ENCODE data around the gene MAML3.

The MAML3 gene

GRCh38 chr4:139915037-139915436 is 238.9 kb downstream of the MAML3 start:
- no peak for DNase-seq

DNA sequence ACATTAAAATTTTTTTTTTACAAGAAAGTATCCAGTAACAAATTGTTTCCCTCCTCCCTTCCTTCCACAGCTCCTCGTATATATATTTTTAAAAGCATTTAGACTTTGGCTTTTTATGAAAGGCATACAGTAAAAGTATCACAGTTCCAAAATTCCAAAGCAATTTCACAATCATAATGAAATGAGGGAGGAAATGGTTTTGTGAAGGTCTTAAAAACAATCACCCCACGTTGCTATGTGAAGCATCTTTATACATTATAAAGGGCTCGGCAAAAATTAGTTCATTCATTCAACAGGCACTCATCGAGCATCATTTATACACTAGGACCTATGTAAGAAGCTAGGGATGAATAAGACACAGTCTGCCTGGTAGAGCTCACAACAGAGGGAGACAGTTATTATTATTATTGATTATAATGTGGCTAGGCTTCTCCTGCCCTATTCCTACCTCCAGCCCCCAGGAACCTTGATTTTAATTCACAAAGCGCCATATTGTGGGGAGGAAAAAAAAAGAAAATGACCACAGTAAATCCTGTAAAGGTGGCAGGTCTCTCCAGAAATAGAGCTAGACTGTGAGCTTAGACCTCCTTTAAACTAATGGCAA is 239.9 kb downstream of the MAML3 start:
- DNase-seq, result no peak

DNA sequence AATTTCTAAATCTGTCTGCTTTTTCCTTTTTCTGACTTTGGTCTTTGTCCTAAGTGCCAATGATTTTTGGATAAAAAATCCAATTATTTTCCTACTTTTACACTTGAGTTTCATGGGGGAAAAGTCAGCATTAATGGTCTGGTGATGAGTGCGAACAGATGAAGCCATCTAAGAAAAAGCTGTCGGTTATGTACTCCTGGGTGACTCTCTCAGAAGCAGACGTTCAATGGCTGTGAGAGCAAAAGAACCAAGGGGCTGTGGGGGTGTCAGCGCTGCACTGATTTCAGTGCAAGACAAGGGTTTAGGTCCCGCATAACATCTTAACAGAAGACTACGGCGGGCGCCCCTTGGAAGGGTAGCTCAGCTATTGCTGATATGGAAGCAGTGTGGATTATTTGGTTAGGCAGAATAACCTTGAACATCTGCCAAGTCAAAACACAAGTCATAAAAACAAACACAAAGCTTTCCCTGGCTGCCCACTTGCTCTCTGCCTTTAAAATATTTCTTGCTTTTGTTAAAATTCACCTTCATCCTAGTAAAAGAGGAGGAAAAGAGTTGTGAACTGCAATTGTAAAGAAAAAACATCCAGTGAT is 240.5 kb downstream of the MAML3 start:
- DNase-seq, result no peak

GRCh38 chr4:139912445-139912844 is 241.5 kb downstream of the MAML3 start:
- no peak for DNase-seq

- no peak for DNase-seq
Observed at GRCh38 chr4:139910106-139910505, 243.9 kb downstream of the MAML3 start.

DNA sequence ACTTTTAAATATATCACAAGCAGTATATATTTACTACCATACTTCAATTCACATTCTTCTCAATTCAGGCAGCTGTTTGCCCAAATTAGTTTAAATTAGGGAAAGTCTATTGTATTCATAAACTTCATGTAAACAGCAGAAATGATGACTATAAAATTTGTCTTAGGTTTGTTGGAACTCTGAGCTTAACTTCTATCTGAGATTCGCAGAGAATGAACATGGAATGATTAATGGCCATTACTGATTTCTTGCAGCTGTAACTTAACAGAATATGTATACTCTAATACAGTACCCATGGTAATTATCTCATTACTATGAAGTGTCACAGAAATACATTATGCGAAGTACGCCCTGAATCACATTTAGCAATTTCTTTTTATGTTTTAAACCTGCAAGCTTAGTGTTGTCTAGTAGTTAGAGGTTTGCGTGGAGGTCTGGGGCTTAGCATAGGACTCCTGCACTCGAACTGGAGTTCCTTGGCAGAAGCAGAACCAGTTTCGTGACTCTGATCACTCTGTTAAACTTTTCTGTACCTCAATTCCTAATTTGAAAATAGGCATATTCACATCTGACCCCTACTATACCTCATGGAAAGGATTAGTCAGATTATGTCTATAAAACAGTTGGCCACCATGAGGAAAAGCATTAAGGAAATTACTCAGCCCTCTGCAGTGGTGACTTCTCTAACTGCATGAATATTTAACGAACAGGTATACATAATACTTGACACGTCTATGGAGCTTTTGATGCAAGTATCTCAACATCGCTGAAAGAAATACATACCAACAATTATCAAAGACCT is 245.1 kb downstream of the MAML3 start:
- DNase-seq, result no peak

DNA sequence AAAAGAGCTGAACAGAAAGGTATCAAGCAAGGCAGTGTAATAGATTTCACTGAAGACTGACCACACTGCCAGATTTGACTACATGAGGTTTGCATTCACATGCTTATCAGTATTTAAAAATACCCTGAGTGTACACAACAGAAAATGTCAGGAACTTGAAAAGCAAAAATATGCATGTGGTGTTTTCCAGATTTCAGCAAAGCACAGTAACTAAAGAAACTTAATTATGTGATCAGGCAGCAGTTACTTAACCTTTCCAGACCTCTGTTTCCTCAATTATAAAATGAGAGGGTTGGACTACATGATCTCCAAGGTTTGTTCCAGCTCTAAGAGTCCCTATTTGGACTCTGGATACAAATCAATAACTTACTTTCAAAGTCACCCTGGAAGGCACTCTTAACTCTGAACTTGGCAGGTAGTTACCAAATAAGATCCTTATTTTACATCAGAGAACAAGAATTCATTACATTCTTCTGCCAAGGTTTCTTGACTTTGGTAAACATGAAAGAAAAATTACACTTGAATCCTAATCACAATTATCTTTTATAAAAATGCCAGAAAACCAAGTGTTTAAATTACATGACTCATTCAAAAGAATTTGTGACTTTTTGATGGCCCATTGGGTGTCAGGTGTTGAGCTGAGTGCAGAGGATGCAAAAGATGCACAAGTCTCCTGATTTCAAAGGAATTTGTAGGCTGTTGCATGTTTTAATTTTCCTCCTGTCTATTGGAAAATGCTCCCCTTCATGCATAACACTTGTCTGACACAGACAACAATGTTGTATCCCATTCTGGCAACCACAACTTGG is 246.8 kb downstream of the MAML3 start:
- no peak for DNase-seq

- no peak for DNase-seq
Observed at GRCh38 chr4:139905489-139905888, 248.5 kb downstream of the MAML3 start.

- DNase-seq, result no peak
Observed at GRCh38 chr4:139904406-139904805, 249.6 kb downstream of the MAML3 start.

- DNase-seq, result no peak
Observed at GRCh38 chr4:139903845-139904244, 250.1 kb downstream of the MAML3 start.

DNA sequence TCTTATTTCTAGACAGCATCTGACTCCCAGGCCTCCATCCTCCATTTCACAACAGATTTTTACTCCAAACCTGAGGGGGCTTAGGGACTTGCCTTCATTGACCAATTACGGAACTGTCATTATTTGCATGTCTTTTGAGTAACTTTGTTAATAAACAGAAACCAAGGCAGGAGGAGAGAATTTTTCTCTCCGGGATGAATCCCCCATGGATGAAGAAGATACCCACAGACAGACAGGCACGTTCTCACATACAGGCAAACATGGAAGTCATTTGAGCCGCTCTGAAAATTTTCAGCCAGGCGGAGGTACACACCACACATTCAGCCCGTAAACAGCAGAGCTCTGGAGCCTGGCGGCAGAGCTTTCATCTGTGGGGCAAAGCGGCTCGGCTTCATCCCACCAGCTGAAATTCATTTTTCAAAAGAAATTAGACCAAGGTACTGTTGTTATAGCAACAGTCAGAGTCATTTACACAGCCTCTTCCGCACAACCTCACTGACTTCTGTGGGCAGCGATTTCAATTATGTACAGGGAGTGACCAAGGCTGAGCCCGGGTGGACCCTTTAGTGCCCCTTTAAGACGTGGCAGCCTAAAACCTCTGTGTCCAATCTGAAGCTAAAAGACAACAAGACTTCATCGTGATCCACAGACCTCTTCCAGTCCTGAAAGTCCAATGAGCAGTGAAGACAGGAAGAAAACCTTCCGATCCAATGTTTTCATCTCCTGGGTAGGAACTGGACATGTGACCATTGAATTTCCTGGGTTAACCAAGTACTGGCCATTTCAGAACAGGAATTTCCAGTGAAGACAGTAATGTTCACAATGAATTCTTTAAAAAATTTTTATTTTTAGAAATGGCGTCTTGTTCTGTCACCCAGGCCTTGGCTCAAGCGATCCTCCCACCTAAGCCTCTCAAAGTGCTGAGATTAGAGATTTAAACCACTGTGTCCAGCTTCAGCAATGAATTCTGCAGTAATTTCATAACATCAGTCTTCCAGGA is 251.4 kb downstream of the MAML3 start:
- no peak for DNase-seq

DNA sequence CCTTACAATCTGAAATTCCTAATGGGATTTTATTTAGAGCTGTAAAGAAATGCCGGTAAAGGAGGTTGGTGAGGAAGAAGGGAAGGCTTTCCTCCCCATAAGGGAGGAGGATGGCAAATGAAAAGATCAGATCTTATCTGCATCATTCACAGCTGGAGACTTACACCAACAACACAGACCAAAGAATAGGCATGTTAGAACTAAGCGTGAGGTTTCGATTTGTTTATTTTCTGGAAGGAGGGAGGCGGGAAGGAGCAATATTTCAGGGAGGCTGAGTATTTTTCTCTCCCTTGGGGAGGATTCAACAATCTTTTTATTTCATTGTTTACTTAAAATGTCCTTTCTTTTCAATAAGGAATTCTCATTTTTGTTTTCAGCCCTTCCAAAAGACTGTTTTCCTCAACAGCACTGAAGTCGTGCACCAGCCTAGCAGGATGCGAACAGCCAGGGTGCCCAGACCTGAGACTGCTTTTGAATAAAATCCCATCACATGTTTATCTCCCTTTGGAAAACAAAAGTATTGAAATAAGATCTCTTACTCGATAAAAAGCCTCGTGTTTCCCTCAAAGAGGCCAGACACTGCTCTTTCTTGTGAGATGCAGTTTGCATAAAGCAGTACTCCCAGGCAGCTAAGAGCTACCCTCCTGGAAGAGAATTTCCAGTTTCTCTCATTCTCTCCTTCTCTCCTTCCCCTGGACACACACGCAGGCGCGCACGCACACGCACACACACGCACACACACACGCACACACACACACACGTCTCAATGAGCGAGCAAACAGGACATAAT is 252.3 kb downstream of the MAML3 start:
- no peak for DNase-seq

GRCh38 chr4:139900964-139901376 is 253.0 kb downstream of the MAML3 start:
- no peak for DNase-seq

GRCh38 chr4:139899346-139899745 is 254.6 kb downstream of the MAML3 start:
- DNase-seq, result no peak

- no peak for DNase-seq
Observed at GRCh38 chr4:139898293-139898692, 255.7 kb downstream of the MAML3 start.

DNA sequence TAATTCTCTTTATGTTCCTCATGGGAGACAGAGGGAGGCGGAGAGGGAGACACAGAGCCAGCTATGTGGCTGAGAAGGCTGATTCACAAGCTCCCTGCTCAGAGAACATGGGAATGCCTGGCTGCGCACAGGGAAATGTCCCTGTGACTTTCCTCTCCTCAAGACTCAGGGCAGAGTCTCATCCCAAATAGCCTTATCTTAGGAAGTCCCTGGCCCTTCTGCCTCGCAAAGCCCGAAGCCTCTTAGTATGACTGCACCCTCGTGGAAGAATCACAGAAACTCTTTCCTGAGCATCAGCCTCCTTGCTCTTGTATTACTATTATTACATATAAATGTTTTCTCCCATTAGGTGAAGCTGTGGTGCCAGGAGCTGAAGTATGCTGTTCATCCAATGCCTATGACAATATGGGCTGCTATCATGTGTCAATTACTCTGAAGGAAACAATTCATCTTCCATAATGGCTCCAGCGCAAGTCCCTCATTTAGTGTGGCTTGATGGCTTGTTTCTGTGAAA is 257.8 kb downstream of the MAML3 start:
- no peak for DNase-seq

- no peak for DNase-seq
Observed at GRCh38 chr4:139893801-139894200, 260.2 kb downstream of the MAML3 start.

GRCh38 chr4:139892973-139893736 is 260.8 kb downstream of the MAML3 start:
- DNase-seq, result no peak

GRCh38 chr4:139890816-139891215 is 263.2 kb downstream of the MAML3 start:
- DNase-seq, result no peak

DNA sequence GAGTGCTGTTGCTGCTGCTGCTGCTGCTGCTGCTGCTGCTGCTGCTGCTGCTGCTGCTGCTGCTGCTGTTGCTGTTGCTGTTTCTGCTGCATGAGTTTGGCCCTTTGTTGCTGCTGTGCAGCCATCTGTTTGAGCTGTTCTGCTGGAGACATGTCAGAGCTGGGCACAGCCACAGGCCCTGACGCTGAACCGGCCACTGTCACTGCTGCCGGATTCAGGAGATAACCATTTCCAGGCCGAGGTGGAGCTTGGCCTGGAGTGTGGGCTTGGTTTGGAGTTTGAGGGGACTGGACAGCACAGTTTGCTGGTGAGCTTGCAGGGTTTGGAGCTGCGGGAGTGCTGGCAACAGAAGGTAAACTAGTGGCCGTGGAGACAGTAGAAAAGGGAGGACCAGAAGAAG is 264.1 kb downstream of the MAML3 start:
- DNase-seq, result no peak

All from CD4-positive, alpha-beta T cell treated with Interleukin-17A for 4 hours (primary cell).